ENCODE measurements around the gene MRTFA.
A peak's percentile ranks its signal among the peaks of the same experiment; 100 is the strongest.
"Not testable (repeated sequence)": the region's sequence is repeated elsewhere in the genome, so short reads cannot be mapped to it uniquely, and the experiment has no call there.

MRTFA gene

DNA sequence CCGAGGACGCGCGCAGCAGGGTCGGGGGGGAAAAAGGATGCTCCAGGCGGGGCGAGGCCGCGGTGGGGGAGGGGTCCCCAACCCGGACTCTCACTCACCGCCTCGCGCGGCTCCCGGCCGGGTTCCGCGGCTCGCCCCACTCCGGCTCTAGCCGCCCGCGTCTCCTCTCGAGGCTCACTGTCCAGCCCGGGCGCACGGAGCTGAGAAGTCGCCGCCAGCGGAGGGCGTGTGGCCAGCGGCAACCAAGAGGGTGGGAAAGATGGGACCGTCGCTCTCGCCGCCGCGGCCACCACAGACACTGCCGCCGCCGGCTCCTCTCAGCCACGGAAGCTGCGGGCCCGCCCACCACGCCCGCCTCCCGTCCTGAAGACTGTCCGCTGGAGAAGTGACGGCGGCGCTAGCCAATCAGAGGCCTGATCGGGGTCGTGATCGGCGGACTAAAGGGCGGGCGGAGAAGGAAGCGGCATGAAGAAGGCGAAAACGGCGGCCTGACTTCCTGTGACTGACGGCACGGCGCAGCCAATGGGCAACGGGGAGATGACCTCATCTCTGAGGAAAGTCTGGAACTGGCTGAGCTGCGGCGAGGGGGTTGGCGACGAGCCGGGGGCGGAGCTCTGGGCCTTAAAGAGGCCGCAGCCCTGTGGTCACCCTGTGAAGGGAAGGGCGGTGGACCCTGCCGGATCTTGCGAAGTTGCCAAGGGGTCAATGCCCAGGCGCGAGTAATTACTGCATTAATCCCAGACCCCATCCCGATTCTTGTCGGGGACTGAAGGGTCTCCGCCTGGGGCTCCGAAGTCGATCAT lies at the start of gene MRTFA:
MRTFA (minus strand) TSS at position 340 of the 803 bp plus-strand sequence.
- peak; percentile 99 for DNase-seq

DNA sequence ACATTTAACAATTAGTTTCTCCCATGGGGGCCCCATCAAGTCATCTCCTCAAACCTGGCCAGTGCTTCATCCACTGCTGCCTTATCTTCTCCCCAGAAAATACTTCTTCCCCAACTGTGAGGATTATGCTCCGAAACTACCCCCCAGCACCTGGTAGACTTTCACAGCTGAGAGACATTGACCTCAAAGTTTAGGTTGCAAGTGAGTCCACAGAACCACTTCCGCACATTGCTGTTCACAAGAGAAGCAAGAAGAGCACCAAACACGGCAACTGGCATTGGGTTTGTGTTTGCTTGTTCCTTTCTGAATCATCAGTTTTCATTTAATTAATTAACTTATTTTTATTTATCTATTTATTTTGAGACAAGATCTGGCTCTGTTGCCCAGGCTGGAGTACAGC lies 48.9 kb upstream of the MRTFA start:
- no peak for DNase-seq

DNA sequence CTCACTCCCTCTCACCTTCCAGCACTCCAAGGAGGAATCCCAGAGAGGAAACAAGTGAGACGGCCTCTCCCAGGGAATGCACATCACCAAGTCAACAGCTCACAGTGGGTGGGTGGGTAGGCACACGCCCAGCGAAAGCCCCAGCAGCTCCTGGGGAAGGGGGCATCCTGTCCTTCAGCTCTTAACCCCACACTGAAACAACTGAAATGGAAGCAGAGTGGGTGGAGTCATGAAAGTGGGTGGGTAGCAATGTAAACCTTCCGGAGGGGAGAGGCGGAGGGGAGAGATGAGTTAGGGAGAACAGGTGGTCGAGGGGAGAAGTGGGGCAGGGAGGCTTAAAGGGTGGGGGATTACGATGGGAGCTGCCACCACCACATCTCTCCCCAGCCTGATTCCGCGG lies 48.2 kb upstream of the MRTFA start:
- no peak for DNase-seq

DNA sequence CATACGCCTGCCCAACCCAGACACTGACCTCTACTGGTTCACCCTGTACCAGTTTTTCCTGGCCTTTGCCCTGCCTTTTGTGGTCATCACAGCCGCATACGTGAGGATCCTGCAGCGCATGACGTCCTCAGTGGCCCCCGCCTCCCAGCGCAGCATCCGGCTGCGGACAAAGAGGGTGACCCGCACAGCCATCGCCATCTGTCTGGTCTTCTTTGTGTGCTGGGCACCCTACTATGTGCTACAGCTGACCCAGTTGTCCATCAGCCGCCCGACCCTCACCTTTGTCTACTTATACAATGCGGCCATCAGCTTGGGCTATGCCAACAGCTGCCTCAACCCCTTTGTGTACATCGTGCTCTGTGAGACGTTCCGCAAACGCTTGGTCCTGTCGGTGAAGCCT lies 44.9 kb upstream of the MRTFA start:
- no peak for DNase-seq

DNA sequence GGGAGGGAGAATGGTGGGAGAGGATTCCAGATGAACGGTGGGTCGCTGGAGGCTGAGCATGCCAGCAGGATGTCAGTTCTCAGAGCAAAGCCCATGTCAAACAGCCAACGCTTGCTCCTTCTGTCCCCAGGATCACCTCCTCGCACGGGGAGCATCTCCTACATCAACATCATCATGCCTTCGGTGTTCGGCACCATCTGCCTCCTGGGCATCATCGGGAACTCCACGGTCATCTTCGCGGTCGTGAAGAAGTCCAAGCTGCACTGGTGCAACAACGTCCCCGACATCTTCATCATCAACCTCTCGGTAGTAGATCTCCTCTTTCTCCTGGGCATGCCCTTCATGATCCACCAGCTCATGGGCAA lies 44.3 kb upstream of the MRTFA start:
- DNase-seq: no peak

DNA sequence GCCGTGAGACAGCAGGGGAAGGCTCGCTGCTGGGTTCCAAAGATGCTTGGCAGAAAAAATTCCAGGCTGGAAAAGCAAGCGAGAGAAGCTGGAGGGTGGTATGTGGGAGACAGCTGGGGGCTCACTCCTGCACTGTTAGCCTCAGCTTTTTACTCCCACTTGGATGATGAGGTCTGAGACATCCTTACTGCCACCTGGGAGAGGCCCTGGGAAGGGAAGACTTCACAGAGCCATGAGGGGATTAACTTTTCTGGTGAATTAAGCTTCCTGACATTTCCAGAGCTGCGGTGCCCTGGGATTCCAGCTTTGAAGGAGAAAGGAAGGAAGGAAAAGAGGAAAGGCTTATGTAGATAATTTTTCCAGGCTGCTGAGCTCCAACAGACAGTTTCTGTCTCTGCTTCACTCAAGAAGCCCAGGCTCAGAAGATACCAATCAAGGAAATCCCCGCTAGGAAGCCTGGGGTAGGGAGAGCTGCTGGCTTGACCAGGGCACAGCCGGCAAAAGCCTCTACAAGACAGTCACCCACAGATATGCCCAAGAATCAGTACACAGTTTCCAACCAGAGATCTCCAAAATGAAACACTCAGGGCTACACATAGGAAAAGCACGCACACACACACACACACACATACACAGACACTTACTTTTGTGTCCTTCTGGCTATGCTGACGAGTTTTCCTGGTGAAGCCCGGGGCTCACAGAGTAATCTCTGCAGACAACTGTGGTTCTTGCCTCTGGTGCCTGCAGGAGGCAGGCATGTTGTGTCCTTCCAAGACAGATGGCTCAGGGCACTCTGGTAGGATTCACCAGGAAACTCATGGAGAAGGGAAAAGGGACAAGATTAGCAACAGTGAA lies 43.7 kb upstream of the MRTFA start:
- no peak for DNase-seq

DNA sequence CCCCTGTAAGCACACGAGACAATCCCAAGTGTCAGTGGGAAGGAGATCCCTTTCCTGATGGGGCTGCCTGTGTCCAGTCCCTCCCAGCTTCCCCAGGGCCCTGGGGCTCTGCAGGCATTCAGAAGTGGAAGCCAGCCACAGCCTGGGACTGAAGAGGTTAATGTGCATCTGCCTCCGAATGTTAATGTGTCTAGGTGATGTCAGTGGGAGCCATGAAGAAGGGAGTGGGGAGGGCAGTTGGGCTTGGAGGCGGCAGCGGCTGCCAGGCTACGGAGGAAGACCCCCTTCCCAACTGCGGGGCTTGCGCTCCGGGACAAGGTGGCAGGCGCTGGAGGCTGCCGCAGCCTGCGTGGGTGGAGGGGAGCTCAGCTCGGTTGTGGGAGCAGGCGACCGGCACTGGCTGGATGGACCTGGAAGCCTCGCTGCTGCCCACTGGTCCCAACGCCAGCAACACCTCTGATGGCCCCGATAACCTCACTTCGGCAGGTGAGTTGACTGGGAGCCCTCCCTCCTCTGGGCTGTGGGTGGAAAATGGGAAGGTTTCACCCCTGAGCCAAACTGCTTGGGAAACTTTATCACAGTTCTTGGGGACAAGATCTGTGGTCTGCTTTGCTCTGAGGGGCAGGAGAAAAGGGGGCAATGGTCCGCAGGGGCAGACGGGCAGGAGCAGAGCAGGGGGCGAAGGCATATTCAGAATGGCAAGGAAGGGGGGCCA lies 42.9 kb upstream of the MRTFA start, which contains the start of gene MCHR1:
MCHR1 (plus strand) TSS at position 236 of the 715 bp plus-strand sequence; CDS start at position 405, 169 bp downstream.
- DNase-seq: no peak

DNA sequence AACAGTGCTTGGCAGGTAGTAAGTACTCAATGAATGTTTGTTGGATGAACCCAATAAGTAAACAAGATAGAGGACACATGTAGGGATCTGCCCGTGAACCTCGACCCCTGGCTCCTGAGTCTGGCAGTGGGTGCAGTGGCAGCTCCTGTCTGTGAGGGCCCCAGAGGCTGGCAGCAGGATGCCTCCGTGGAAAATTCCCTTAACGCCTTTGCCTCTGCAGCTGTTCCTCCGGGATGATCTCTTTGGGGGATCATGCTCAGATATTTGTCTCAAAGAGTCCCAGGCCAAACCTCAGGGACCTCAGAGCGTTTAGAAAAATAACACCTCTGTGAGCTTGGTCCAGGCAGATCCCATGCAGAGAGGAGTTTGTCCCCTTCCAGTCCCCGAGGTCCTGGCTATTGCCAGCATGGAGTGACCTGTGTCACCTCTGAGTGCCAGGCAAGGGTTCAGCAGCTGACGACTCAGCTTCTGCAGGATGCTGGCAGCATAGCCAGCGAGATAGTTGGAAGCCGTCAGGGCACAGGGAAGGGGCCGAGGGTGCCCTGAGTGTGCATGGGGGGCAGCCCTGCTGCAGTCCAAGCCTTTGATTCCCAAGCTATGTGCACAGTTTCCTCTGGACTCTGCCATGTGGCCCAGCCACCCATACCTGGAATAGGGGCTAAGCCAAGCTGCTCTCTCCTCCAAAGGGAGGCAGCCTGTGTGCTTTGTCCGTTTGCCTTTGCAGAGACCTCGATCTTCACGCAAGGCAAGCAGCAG lies 42.2 kb upstream of the MRTFA start:
- DNase-seq: no peak

DNA sequence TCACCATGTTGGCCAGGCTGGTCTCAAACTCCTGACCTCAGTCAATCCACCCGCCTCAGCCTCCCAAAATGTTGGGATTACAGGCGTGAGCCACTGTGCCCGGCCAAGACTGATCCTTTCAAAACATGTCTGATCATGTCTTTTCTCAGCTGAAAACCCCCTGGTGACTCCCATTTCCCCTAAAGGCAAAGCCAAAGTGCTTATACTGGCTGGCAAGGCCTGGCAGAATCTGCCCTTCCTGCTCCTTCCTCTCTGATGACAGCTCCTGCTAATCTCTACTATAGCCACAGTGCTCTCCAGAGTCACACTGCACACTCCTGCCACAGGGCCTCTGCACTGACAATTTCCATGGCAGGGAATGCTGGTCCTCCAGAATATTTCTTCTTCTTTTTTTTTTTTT lies 40.1 kb upstream of the MRTFA start:
- no peak for DNase-seq

DNA sequence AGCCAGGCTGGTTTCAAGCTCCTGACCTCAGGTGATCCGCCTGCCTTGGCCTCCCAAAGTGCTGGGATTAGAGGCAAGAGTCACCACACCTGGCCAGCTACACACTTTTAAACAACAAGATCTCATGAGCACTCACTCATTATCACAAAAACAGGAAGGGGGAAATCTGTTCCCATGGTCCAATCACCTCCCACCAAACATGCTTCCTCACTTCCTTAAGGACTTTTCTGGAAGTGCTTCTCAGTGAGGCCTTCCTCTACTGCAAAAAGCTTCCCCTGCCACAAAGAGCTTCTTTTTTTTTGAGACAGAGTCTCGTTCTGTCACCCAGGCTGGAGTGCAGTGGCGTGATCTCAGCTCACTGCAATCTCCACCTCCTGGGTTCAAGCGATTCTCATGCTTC lies 39.6 kb upstream of the MRTFA start:
- not testable (repeated sequence) for DNase-seq

DNA sequence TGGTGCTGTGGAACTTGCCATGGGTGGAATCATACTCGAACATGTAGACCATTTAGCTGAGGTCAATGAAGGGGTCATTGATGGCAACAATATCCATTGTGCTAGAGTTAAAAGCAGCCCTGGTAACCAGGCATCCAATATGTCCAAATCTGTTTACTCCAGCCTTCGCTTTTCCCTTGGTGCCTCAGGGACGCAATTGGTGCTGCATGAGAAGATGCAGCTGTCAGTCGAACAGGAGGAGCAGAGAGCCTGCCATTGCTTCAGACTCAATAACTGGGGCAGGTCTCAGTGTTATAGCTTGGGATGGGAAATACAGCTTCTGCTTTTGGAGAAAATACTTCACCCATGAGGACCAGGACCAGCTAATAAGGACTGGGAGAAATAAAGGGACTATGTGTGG lies 37.8 kb upstream of the MRTFA start:
- DNase-seq: no peak

DNA sequence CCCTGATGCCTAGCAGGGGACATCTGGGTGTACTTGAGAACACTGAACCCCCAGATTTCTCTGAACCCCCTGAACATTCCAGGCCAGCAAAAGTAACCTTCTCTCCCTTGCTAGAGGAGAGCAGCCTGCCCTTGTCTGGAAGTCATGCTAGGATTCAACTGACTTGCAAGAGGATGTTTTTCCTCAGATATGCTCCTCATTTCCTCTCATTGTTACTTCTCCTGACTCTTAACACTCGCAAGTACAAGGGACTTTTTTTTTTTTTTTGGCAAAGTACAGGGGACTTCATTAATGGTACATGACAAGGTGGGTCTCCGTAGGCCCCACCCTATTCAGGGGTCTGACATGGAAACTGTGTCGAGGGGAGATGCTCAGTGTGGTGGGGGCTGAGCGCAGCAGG lies 36.5 kb upstream of the MRTFA start:
- no peak for DNase-seq

DNA sequence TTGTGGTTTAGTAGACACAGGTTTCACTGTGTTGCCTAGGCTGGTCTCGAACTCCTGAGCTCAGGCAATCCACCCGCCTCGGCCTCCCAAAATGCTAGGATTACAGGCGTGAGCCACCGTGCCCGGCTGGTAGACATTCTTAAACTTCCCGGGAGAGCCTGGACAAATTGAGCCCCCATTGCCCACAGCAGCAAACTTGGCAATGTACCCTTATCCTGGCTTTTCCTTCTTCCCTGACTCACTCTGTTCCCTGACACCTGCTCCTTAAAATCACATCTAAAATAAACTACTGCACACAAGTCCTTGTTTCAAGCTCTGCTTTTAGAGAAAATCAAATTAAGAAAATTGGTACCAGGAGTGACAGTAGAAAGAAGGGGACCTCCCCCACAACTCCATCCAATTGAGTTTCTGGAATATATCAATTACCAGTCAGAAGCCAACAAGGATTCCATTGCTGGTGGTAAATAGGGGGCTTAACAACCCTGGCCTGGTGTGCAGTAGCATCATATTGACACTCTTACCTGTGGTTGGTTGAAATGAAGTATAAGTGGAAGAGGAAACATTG lies 35.4 kb upstream of the MRTFA start:
- no peak for DNase-seq

DNA sequence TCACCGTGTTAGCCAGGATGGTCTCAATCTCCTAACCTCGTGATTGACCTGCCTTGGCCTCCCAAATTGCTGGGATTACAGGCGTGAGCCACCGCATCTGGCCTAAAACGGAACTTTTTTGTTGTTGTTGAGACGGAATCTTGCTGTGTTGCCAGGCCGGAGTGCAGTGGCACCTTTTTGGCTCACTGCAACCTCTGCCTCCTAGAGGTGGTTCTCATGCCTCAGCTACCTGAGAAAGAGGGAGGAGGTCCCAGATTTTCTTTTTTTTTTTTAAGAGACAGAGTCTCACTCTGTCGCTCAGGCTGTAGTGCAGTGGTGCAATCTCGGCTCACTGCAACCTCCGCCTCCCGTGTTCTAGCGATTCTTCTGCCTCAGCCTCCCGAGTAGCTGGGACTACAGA lies 34.9 kb upstream of the MRTFA start:
- DNase-seq: no peak

DNA sequence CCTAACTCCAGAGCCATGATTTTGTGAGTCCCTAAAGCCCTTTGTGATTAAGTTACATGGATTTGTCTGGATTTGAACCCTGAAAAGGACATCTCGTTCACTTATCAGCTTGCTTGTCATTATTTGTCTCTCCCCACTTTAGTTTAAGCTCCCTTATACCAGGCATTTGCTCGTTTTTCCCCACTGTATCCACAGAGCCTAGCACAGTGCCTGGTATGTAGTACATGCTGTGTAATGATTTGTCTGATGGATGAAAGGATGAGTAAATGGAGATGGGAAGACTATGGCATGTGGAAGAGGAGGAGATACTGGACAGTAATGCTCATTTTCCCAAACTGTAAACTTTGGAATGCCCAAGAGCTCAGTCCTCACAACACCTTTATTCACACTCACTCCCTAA lies 33.5 kb upstream of the MRTFA start:
- DNase-seq: no peak

DNA sequence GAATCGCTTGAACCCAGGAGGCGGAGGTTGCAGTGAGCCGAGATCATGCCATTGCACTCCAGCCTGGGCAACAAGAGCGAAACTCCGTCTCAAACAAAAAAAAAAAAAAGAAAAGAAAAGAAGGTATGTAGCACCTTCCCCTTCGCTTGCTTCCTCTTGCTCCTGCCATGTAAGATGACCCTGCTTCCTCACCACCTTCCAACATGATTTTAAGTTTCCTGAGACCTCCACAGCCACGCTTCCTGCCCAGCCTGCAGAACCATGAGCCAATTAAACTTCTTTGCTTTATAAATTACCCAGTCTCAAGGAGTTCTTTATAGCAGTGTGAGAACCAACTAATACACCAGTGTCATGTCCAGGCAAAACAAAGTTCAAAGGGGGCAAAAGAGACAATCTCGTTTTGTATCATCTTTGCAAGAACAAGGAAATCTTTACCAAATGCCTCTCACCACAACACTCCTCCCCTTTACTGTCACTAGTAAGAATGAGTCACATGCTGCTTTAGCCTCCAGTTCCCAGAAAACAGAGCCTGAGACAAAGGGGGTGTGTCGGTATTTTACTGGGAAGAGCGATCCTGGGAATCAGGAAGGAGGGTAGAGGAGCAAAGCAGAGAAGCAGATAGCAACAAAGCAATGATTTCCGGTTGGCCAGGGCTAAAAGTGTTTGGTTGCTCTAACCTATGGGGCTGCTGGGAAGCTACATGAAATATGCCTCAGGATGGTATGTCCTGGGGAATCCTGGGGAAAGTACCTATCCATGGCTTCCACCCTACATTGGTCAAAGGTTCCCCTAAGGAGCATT lies 32.3 kb upstream of the MRTFA start:
- peak; percentile 10 for DNase-seq

DNA sequence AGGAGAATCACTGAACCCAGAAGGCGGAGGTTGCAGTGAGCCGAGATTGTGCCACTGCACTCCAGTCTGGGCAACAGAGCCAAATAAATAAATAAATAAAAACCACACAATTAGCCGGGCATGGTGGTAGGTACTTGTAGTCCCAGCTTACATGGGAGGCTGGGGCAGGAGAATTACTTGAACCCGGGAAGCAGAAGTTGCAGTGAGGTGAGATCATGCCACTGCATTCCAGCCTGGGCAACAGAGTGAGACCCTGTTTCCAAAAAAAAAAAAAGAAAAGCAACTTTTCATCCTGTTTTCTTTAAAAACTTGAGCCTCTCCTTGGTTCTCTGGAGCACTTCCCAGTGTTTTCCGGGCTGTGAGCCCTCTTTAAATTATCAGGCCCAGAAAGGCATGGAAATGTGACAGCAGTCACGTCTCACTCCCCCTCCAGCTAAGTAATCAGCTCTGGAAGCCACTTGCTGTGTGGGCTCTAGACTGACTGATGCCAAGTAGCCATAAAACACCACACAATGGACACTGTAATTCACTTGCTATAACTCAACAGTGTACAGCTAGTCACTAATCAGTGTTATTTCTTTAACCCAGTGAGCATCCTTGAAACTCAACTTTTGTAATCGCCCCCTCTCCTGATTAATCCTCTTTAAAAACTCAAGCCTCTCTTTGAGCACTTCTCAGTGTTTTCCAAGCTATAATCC lies 29.8 kb upstream of the MRTFA start:
- DNase-seq: no peak

DNA sequence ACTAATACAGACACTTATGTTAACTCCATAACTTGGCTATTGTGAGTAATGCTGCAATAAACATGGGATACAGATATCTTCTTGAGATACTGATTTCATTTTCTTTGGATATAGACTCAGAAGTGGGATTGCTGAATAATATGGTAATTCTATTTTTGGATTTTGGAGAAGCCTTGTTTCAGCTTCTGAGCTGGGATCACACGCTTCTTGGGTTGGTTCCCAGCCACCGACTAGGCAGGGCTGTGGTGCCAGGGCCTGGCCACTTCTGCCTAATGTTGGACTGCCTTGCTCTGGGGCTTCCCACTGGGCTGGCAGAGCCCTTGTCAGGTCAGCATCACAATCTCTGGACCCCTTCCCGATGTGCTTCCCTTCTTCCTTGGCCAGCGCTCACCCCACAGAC lies 28.8 kb upstream of the MRTFA start:
- no peak for DNase-seq

DNA sequence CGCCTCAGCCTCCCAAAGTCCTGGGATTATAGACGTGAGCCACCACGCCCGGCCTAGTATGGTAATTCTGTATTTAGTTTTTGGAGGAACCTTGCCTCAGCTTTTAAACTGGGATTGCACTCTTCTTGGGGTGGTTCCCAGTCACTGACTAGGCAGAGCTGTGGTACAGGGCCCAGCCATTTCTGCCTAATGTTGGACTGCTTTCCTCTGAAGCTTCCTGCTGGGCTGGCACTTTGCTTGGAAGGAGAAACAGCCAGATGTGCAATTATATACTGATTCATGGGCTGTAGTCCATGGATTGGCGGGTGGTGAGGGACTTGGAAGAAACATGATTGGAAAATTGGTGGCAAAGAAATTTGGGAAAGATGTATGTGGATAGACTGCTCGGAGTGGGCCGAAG lies 25.2 kb upstream of the MRTFA start:
- DNase-seq: no peak

DNA sequence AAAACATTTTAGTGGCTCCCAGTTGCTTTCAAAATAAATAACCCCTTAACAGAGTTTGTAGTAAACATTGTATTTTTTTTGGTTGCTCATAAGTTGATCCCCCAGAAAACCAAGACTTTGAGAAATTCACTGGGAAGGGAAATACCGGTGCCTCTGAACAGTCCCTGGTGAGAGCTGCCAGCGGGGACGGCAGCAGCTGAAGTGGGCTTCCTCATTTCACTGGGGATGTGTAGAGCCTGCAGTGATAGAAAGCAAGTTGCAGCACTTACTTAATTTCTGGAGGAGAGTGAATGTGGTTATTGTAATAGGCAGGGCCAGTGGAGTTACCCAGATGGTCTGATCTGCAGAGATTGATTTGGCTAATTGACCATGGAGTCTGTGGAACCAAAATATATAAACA lies 24.2 kb upstream of the MRTFA start:
- DNase-seq: no peak

DNA sequence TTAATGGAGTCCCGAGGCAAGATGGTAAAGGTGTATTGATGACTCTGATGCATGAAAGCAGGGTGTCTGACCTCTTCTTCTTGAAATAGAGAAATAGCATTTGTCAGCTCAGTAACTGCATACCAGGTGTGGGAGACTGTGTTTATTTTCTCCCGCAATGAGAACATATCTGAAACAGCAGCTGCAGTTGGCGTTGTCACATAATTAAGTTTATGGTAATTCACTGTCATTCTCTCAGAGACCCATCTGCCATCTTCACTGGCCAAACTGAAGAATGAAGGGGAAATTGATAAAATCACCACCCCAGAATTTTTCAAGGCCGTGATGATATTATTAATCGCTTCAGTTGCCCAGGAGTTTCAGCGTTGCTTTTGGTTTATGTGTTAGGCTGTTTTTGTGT lies 22.6 kb upstream of the MRTFA start:
- DNase-seq: no peak
